Loucy (cell line): Measurements from ENCODE around the gene OTUD4.
"Not testable (repeated sequence)": the region's sequence is repeated elsewhere in the genome, so short reads cannot be mapped to it uniquely, and the experiment has no call there.

Experiments
- H2AFZ ChIP-seq: fragments of 200-600 bp; sonication (generic); 2 replicates; pipeline ENCODE4 v1.6.0; 2016; ENCODE audit warnings: antibody characterized with exemption, mild to moderate bottlenecking, low read length, moderate library complexity
- H3F3A ChIP-seq: fragments of 200-600 bp; 2 replicates; pipeline ENCODE4 v1.6.0; 2016; ENCODE audit warnings: antibody characterized with exemption, low read depth, mild to moderate bottlenecking
- H3K27me3 ChIP-seq: fragments of 200-600 bp; sonication (generic); 2 replicates; pipeline ENCODE4 v1.6.1; 2014; ENCODE audit warnings: low read length, mild to moderate bottlenecking; ENCODE audit not compliant: insufficient read depth, poor library complexity, severe bottlenecking
- H3K36me3 ChIP-seq: fragments of 200-600 bp; sonication (generic); 2 replicates; pipeline ENCODE4 v1.6.1; 2016; ENCODE audit warnings: low read length; ENCODE audit not compliant: insufficient read depth
- H3K4me1 ChIP-seq: fragments of 200-600 bp; sonication (generic); 2 replicates; pipeline ENCODE4 v1.5.1; 2014; ENCODE audit warnings: low read length, mild to moderate bottlenecking; ENCODE audit not compliant: insufficient read depth, poor library complexity, severe bottlenecking
- H3K4me2 ChIP-seq: fragments of 200-600 bp; sonication (generic); 2 replicates; pipeline ENCODE4 v1.6.0; 2014; ENCODE audit warnings: antibody characterized with exemption, low read length, low read depth, mild to moderate bottlenecking; ENCODE audit not compliant: poor library complexity, severe bottlenecking
- H3K4me3 ChIP-seq: fragments of 200-600 bp; sonication (generic); 2 replicates; pipeline ENCODE4 v1.5.1; 2014; ENCODE audit warnings: low read length, mild to moderate bottlenecking, mixed read lengths; ENCODE audit not compliant: poor library complexity, severe bottlenecking
- H3K79me2 ChIP-seq: fragments of 200-600 bp; sonication (generic); 2 replicates; pipeline ENCODE4 v1.6.1; 2014; ENCODE audit warnings: low read length; ENCODE audit not compliant: insufficient read depth
- H3K9ac ChIP-seq: fragments of 200-600 bp; sonication (generic); 2 replicates; pipeline ENCODE4 v1.6.0; 2014; ENCODE audit warnings: mild to moderate bottlenecking, low read depth, low read length, moderate library complexity; ENCODE audit not compliant: poor library complexity, severe bottlenecking
- H3K9me2 ChIP-seq: fragments of 200-600 bp; sonication (generic); replicated peaks from 2 replicates; pipeline ENCODE4 v1.6.1; 2016; ENCODE audit warnings: low read depth, low read length, mixed read lengths
- H3K9me3 ChIP-seq: fragments of 200-600 bp; sonication (generic); 2 replicates; pipeline ENCODE4 v1.6.1; 2014; ENCODE audit warnings: mild to moderate bottlenecking, antibody characterized with exemption, low read length, low read depth; ENCODE audit not compliant: insufficient read depth
- H4K20me1 ChIP-seq: fragments of 200-600 bp; sonication (generic); 2 replicates; pipeline ENCODE4 v1.6.0; 2014; ENCODE audit warnings: antibody characterized with exemption, low read length, mild to moderate bottlenecking; ENCODE audit not compliant: insufficient read depth, poor library complexity, severe bottlenecking
- EZH2phosphoT487 ChIP-seq: fragments of 200-600 bp; IDR thresholded peaks from 2 replicates; pipeline ENCODE4 v1.6.1; 2018; ENCODE audit warnings: antibody characterized with exemption, mild to moderate bottlenecking, moderate library complexity, borderline replicate concordance
- TF ChIP-seq, protein P1 (sequence below): fragments of 200-600 bp; sonication (generic); conservative IDR thresholded peaks from 2 replicates; pipeline ENCODE4 v1.5.1; 2014; ENCODE audit warnings: mild to moderate bottlenecking, antibody characterized with exemption, low read length

Gene OTUD4

DNA sequence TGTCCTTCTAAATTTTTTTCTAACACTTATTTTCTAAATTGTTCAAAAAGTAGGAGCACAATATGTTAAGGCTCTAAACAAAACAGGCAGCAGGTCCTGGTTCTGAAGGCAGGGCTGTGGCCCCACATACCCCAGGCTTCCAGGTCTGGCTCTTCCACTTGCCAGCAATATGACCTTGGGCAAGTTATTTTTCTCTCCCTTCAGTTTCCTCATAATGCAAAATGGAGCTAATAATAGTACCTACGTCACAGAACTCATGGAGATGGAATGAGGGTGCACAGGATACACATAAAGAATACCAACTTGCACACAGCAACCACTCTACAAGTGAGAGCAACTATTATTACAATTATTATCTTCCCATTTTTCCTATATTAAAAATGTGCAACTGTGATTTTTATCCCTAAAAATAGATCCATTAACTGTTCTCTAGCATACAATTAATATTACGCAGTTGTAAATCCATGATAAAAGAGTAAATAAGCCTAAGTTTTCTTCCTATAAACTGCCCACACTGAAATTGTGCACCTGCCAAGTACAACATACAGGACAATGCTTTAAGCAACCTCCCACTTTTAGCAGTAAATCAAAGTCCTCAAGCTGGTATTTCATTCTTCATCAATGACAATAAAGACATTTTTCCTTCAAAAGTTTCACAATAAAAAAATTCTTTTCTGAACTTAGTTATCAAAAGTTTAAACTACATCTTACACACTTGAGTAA is 27.0 kb downstream of the OTUD4 start:
- Histone ChIP-seq H3K27me3 (no peaks in the 10 kb centered on the region), H3K9ac (no peak overlapping the region), H3K36me3 (peaks cover 90% of the 10 kb centered on the region), H3K4me2 (no peak overlapping the region), H3K9me3 (no peaks in the 10 kb centered on the region), H3K4me1 (no peaks in the 10 kb centered on the region), H3K9me2 (no peaks in the 10 kb centered on the region), H2AFZ (no peak overlapping the region), H3K4me3 (no peak overlapping the region), H4K20me1 (no peaks in the 10 kb centered on the region), H3K79me2 (peaks cover 8% of the 10 kb centered on the region; the same call in 1 of the 2 replicates), H3F3A (no peaks in the 10 kb centered on the region)
- TF ChIP-seq, protein P1, sequence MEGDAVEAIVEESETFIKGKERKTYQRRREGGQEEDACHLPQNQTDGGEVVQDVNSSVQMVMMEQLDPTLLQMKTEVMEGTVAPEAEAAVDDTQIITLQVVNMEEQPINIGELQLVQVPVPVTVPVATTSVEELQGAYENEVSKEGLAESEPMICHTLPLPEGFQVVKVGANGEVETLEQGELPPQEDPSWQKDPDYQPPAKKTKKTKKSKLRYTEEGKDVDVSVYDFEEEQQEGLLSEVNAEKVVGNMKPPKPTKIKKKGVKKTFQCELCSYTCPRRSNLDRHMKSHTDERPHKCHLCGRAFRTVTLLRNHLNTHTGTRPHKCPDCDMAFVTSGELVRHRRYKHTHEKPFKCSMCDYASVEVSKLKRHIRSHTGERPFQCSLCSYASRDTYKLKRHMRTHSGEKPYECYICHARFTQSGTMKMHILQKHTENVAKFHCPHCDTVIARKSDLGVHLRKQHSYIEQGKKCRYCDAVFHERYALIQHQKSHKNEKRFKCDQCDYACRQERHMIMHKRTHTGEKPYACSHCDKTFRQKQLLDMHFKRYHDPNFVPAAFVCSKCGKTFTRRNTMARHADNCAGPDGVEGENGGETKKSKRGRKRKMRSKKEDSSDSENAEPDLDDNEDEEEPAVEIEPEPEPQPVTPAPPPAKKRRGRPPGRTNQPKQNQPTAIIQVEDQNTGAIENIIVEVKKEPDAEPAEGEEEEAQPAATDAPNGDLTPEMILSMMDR = no peak
- no peak for TF ChIP-seq EZH2phosphoT487

DNA sequence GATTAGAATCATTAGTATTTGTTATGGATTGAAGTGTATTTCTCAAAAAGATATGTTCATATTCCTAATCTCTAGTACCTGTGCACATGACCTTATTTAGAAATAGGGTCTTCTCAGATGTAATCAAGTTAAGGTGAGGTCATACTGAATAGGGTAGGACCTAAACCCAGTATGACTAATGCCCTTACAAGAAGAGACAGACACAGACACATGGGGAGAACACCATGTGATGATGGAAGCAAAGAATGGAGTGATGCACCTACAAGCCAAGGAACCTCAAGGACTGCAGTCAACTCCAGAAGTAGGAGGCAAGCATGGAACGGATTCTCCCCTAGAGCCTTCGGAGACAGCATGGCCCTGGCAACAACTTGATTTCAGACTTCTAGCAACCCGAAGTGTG is 31.4 kb downstream of the OTUD4 start:
- no peak overlapping the region for H3K4me3 ChIP-seq
- H3F3A ChIP-seq = no peaks in the 10 kb centered on the region
- H3K79me2 ChIP-seq = no peaks in the 10 kb centered on the region
- H3K4me2 ChIP-seq = no peak overlapping the region
- peaks cover 95% of the 10 kb centered on the region for H3K36me3 ChIP-seq
- H3K9ac ChIP-seq = no peak overlapping the region
- H3K9me2 ChIP-seq = no peaks in the 10 kb centered on the region
- H3K27me3 ChIP-seq = no peaks in the 10 kb centered on the region
- no peaks in the 10 kb centered on the region for H3K9me3 ChIP-seq
- no peaks in the 10 kb centered on the region for H3K4me1 ChIP-seq
- no peak overlapping the region for H2AFZ ChIP-seq
- H4K20me1 ChIP-seq = no peaks in the 10 kb centered on the region
- TF ChIP-seq EZH2phosphoT487 = no peak

DNA sequence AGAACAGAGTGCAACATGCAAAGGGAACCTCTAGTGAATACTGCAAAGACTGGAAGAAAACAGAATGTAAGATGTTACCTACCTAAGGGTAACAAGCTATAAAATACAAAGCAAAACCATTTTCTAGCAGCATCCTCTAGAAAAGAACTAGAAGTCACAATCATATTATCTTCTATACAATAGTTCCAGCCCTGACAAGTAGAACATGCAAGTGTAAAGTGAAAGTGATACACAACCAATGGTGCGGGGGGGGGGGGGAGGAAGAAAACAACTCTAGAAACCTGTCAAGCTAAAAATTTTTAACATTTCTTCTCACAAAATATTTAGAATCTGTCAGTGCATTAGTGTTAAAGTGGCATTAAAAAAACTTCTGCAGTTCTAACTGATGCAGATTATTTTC is 44.2 kb downstream of the OTUD4 start:
- not testable (repeated sequence) for H3K4me2 ChIP-seq, H3K9me2 ChIP-seq, H3K27me3 ChIP-seq, H4K20me1 ChIP-seq, H3F3A ChIP-seq, H3K9me3 ChIP-seq, H3K4me1 ChIP-seq, H2AFZ ChIP-seq, H3K79me2 ChIP-seq, H3K9ac ChIP-seq, H3K4me3 ChIP-seq
- H3K36me3 ChIP-seq = peaks cover 61% of the 10 kb centered on the region; the same call in 1 of the 2 replicates

- H4K20me1 ChIP-seq = no peaks in the 10 kb centered on the region
- H3K4me3 ChIP-seq = no peak overlapping the region
- no peak overlapping the region for H2AFZ ChIP-seq
- no peak for TF ChIP-seq EZH2phosphoT487
- TF ChIP-seq, protein P1 = no peak
- no peaks in the 10 kb centered on the region for H3K4me1 ChIP-seq
- H3K4me2 ChIP-seq = no peak overlapping the region
- H3K9me2 ChIP-seq = no peaks in the 10 kb centered on the region
- peaks cover 47% of the 10 kb centered on the region for H3K36me3 ChIP-seq
- no peaks in the 10 kb centered on the region for H3K9me3 ChIP-seq
- no peaks in the 10 kb centered on the region for H3K79me2 ChIP-seq
- no peaks in the 10 kb centered on the region; the same call in 1 of the 2 replicates for H3F3A ChIP-seq
- no peak overlapping the region for H3K9ac ChIP-seq
- no peaks in the 10 kb centered on the region for H3K27me3 ChIP-seq
Observed at GRCh38 chr4:145132511-145133098, 47.8 kb downstream of the OTUD4 start.
